Sigmoid colon (tissue), 7 donors: ENCODE measurements around the gene TANGO2. TPM values are rescaled to one million over a fixed set of nuclear protein-coding genes. Genes with fewer than 3 reads are reported as not detected.

Source experiments
- DNase-seq: peaks from one replicate; pipeline ENCODE4 v3.0.0-alpha.2; 2019
- H3K27ac ChIP-seq, 4 donors: fragments of 200-600 bp; sonication (generic); one replicate each; pipeline ENCODE4 v1.5.1; 2016 to 2019; ENCODE audit warnings: mild to moderate bottlenecking in 1 of 4
- H3K27me3 ChIP-seq, 3 donors: fragments of 200-600 bp; sonication (generic); one replicate each; pipeline ENCODE4 v1.5.1; 2019; ENCODE audit warnings: mild to moderate bottlenecking in 1 of 3
- H3K36me3 ChIP-seq, 4 donors: fragments of 200-600 bp; sonication (generic); one replicate each; pipeline ENCODE4 v1.5.1; 2016 to 2019
- H3K4me1 ChIP-seq, 4 donors: fragments of 200-600 bp; sonication (generic); one replicate each; pipeline ENCODE4 v1.5.1; 2017 to 2019
- H3K4me3 ChIP-seq, 4 donors: fragments of 200-600 bp; sonication (generic); one replicate each; pipeline ENCODE4 v1.5.1; 2017 to 2019; ENCODE audit warnings: mild to moderate bottlenecking in 2 of 4, moderate library complexity in 1 of 4
- H3K9me3 ChIP-seq, 4 donors: fragments of 200-600 bp in 3 of 4; sonication (generic) in 3 of 4; one replicate each; pipeline versions ENCODE4 v1.5.1 to v1.6.1; 2013 to 2019
- EP300 ChIP-seq, 4 donors: sonication (generic); formaldehyde crosslinking; IDR thresholded peaks; one replicate each; pipeline ENCODE4 v1.6.1; 2017; ENCODE audit warnings: antibody characterized with exemption in 4 of 4
- POLR2A ChIP-seq, 2 donors: fragments of 450-650 bp; IDR thresholded peaks; one replicate each; pipeline ENCODE4 v1.6.1; 2016; ENCODE audit warnings: antibody characterized with exemption in 2 of 2, mild to moderate bottlenecking in 2 of 2, moderate library complexity in 2 of 2
- POLR2AphosphoS5 ChIP-seq, 4 donors: sonication (generic); formaldehyde crosslinking; IDR thresholded peaks; one replicate each; pipeline ENCODE4 v1.6.1; 2017; ENCODE audit warnings: antibody characterized with exemption in 4 of 4
- WGBS, 2 donors: extraction: QIAGEN DNeasy Blood & Tissue Kit; methylation state at CpG; one replicate each; pipeline ENCODE4 v1.1.7; 2013; 5-methylcytosine and 5-hydroxymethylcytosine counted together
- intact Hi-C: fragments of 100-400 bp; cut with DNase I; formaldehyde crosslinking; loops from one replicate; pipeline ENCODE4 v1.15.1; 2023
- polyA plus RNA-seq, 3 donors: library from polyadenylated mRNA; stranded (reverse); fragments of 200-250 nt; gene quantifications; one replicate each; pipeline ENCODE4 v1.2.3, GENCODE V29; 2013
- total RNA-seq, 4 donors: library from RNA; depleted of rRNA; stranded (reverse); fragments of >200 nt; gene quantifications; one replicate each; pipeline ENCODE4 v1.1.0, GENCODE V29; 2016
- TF ChIP-seq, protein P1 (sequence below), 4 experiments: fragments of 450-650 bp in 3 of 4; fragments of 200-600 bp in 1 of 4; IDR thresholded peaks; one replicate each; pipeline ENCODE4 v1.5.1; 2016 to 2019; ENCODE audit warnings: antibody characterized with exemption in 4 of 4, mild to moderate bottlenecking in 3 of 4, moderate library complexity in 2 of 4
- donor health status: healthy with polysubstance abuse.
- donor health status: Bipolar disorder and iron deficiency.
- donor health status: healthy.

TANGO2 gene
- total and polyA plus RNA-seq, 7 donors, result 24.2 to 46.2 (median 31.6) TPM

GRCh38 chr22:19989725-19990067, 31.2 kb upstream of the TANGO2 start:
- WGBS, 2 donors, result 84 to 90% methylated on average over 3 of the region's 3 CpGs
- intact Hi-C loops, result loop anchor here (10.0 kb wide), 1 partner anchor 125 kb away; the partner anchor contains the start of genes RANBP1 and TRMT2A
- TF ChIP-seq POLR2AphosphoS5 (IDR thresholded peaks at IDR 0.05) (no peak), EP300 (IDR thresholded peaks at IDR 0.05) (no peak), POLR2A (IDR thresholded peaks at IDR 0.05) (no peak)
- TF ChIP-seq, protein P1, sequence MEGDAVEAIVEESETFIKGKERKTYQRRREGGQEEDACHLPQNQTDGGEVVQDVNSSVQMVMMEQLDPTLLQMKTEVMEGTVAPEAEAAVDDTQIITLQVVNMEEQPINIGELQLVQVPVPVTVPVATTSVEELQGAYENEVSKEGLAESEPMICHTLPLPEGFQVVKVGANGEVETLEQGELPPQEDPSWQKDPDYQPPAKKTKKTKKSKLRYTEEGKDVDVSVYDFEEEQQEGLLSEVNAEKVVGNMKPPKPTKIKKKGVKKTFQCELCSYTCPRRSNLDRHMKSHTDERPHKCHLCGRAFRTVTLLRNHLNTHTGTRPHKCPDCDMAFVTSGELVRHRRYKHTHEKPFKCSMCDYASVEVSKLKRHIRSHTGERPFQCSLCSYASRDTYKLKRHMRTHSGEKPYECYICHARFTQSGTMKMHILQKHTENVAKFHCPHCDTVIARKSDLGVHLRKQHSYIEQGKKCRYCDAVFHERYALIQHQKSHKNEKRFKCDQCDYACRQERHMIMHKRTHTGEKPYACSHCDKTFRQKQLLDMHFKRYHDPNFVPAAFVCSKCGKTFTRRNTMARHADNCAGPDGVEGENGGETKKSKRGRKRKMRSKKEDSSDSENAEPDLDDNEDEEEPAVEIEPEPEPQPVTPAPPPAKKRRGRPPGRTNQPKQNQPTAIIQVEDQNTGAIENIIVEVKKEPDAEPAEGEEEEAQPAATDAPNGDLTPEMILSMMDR (IDR thresholded peaks at IDR 0.05), result no peak
- Histone ChIP-seq H3K27me3 (no peaks in the 10 kb centered on the region), H3K9me3 (no peaks in the 10 kb centered on the region), H3K4me1 (peaks cover 0 to 55% (median 44%) of the 10 kb centered on the region in 4 donors), H3K4me3 (no peak overlapping the region), H3K36me3 (no peaks in the 10 kb centered on the region), H3K27ac (no peak overlapping the region)
- no peak for DNase-seq

GRCh38 chr22:19990188-19990587, 30.7 kb upstream of the TANGO2 start:
- peaks cover 0 to 53% (median 42%) of the 10 kb centered on the region in 4 donors for H3K4me1 ChIP-seq
- 48 to 49% methylated on average over 2 of the region's 2 CpGs for WGBS, 2 donors

GRCh38 chr22:19990609-19991394, 30.1 kb upstream of the TANGO2 start:
- Histone ChIP-seq H3K9me3 (no peaks in the 10 kb centered on the region), H3K27ac (peak overlapping the region; percentile 56 to 71 (median 64)), H3K4me1 (peaks cover 0 to 53% (median 42%) of the 10 kb centered on the region in 4 donors), H3K27me3 (no peaks in the 10 kb centered on the region), H3K36me3 (no peaks in the 10 kb centered on the region), H3K4me3 (no peak overlapping the region)
- WGBS, 2 donors, result 93 to 96% methylated on average over 20 of the region's 20 CpGs
- no peak for DNase-seq
- intact Hi-C loops, result no loop called here
- TF ChIP-seq EP300 (IDR thresholded peaks at IDR 0.05), result no peak
- no peak for TF ChIP-seq POLR2AphosphoS5 (IDR thresholded peaks at IDR 0.05)
- TF ChIP-seq, protein P1 (IDR thresholded peaks at IDR 0.05), result no peak
- no peak for TF ChIP-seq POLR2A (IDR thresholded peaks at IDR 0.05)

More at GRCh38 chr22:19990188-19990587, 30.7 kb upstream of the TANGO2 start:
- Histone ChIP-seq H3K9me3 (no peaks in the 10 kb centered on the region), H3K27ac (peak overlapping the region in 1 of 4 donors; percentile 71), H3K36me3 (no peaks in the 10 kb centered on the region), H3K4me3 (no peak overlapping the region), H3K27me3 (no peaks in the 10 kb centered on the region)
- intact Hi-C loops, result no loop called here
- TF ChIP-seq, protein P1 (IDR thresholded peaks at IDR 0.05), result no peak
- TF ChIP-seq EP300 (IDR thresholded peaks at IDR 0.05), result no peak
- TF ChIP-seq POLR2A (IDR thresholded peaks at IDR 0.05), result no peak
- TF ChIP-seq POLR2AphosphoS5 (IDR thresholded peaks at IDR 0.05), result no peak
- no peak for DNase-seq

GRCh38 chr22:19991395-19991644, 29.6 kb upstream of the TANGO2 start:
- DNase-seq, result no peak
- H3K4me1 ChIP-seq, result peaks cover 0 to 50% (median 41%) of the 10 kb centered on the region in 4 donors
- peak overlapping the region; percentile 56 to 71 (median 64) for H3K27ac ChIP-seq
- H3K36me3 ChIP-seq, result no peaks in the 10 kb centered on the region
- no peaks in the 10 kb centered on the region for H3K27me3 ChIP-seq
- no peak overlapping the region for H3K4me3 ChIP-seq
- TF ChIP-seq POLR2A (IDR thresholded peaks at IDR 0.05) (no peak), EP300 (IDR thresholded peaks at IDR 0.05) (no peak), POLR2AphosphoS5 (IDR thresholded peaks at IDR 0.05) (no peak)
- TF ChIP-seq, protein P1 (IDR thresholded peaks at IDR 0.05), result no peak
- no peaks in the 10 kb centered on the region for H3K9me3 ChIP-seq
- intact Hi-C loops, result no loop called here
